ENCODE results near the gene AGL. TPM values are rescaled to one million over a fixed set of nuclear protein-coding genes. Genes with fewer than 3 reads are reported as not detected.

The AGL gene
- total and polyA plus RNA-seq, 10 of the 15 experiments (the other 5 are each of a cell fraction or from before 2014, with no cell fraction given): 5.6 to 21.6 (median 13.7) TPM

- no peak for TF ChIP-seq ZBTB4 (CRISPR knock-in tag; IDR thresholded peaks at IDR 0.05)
- peak; percentile 83 for TF ChIP-seq E4F1 (IDR thresholded peaks at IDR 0.05; ENCODE audit: borderline replicate concordance, partially characterized antibody)
- TF ChIP-seq, protein P1, sequence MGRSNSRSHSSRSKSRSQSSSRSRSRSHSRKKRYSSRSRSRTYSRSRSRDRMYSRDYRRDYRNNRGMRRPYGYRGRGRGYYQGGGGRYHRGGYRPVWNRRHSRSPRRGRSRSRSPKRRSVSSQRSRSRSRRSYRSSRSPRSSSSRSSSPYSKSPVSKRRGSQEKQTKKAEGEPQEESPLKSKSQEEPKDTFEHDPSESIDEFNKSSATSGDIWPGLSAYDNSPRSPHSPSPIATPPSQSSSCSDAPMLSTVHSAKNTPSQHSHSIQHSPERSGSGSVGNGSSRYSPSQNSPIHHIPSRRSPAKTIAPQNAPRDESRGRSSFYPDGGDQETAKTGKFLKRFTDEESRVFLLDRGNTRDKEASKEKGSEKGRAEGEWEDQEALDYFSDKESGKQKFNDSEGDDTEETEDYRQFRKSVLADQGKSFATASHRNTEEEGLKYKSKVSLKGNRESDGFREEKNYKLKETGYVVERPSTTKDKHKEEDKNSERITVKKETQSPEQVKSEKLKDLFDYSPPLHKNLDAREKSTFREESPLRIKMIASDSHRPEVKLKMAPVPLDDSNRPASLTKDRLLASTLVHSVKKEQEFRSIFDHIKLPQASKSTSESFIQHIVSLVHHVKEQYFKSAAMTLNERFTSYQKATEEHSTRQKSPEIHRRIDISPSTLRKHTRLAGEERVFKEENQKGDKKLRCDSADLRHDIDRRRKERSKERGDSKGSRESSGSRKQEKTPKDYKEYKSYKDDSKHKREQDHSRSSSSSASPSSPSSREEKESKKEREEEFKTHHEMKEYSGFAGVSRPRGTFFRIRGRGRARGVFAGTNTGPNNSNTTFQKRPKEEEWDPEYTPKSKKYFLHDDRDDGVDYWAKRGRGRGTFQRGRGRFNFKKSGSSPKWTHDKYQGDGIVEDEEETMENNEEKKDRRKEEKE (IDR thresholded peaks at IDR 0.05): no peak
- TF ChIP-seq, protein P2, sequence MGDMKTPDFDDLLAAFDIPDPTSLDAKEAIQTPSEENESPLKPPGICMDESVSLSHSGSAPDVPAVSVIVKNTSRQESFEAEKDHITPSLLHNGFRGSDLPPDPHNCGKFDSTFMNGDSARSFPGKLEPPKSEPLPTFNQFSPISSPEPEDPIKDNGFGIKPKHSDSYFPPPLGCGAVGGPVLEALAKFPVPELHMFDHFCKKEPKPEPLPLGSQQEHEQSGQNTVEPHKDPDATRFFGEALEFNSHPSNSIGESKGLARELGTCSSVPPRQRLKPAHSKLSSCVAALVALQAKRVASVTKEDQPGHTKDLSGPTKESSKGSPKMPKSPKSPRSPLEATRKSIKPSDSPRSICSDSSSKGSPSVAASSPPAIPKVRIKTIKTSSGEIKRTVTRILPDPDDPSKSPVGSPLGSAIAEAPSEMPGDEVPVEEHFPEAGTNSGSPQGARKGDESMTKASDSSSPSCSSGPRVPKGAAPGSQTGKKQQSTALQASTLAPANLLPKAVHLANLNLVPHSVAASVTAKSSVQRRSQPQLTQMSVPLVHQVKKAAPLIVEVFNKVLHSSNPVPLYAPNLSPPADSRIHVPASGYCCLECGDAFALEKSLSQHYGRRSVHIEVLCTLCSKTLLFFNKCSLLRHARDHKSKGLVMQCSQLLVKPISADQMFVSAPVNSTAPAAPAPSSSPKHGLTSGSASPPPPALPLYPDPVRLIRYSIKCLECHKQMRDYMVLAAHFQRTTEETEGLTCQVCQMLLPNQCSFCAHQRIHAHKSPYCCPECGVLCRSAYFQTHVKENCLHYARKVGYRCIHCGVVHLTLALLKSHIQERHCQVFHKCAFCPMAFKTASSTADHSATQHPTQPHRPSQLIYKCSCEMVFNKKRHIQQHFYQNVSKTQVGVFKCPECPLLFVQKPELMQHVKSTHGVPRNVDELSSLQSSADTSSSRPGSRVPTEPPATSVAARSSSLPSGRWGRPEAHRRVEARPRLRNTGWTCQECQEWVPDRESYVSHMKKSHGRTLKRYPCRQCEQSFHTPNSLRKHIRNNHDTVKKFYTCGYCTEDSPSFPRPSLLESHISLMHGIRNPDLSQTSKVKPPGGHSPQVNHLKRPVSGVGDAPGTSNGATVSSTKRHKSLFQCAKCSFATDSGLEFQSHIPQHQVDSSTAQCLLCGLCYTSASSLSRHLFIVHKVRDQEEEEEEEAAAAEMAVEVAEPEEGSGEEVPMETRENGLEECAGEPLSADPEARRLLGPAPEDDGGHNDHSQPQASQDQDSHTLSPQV (IDR thresholded peaks at IDR 0.05): no peak
- no peak for TF ChIP-seq KAT2A (conservative IDR thresholded peaks at IDR 0.05; ENCODE audit: control insufficient read depth, low read depth, low read length)
- TF ChIP-seq ETV6 (conservative IDR thresholded peaks at IDR 0.05 in 1 of 2, IDR thresholded peaks at IDR 0.05 in 1 of 2; ENCODE audit: borderline replicate concordance in 1 of 2, low read depth in 1 of 2): no peak
- TF ChIP-seq FOS (IDR thresholded peaks at IDR 0.05; ENCODE audit: borderline replicate concordance, extremely low read depth, insufficient read length): no peak
- TF ChIP-seq, protein P3, sequence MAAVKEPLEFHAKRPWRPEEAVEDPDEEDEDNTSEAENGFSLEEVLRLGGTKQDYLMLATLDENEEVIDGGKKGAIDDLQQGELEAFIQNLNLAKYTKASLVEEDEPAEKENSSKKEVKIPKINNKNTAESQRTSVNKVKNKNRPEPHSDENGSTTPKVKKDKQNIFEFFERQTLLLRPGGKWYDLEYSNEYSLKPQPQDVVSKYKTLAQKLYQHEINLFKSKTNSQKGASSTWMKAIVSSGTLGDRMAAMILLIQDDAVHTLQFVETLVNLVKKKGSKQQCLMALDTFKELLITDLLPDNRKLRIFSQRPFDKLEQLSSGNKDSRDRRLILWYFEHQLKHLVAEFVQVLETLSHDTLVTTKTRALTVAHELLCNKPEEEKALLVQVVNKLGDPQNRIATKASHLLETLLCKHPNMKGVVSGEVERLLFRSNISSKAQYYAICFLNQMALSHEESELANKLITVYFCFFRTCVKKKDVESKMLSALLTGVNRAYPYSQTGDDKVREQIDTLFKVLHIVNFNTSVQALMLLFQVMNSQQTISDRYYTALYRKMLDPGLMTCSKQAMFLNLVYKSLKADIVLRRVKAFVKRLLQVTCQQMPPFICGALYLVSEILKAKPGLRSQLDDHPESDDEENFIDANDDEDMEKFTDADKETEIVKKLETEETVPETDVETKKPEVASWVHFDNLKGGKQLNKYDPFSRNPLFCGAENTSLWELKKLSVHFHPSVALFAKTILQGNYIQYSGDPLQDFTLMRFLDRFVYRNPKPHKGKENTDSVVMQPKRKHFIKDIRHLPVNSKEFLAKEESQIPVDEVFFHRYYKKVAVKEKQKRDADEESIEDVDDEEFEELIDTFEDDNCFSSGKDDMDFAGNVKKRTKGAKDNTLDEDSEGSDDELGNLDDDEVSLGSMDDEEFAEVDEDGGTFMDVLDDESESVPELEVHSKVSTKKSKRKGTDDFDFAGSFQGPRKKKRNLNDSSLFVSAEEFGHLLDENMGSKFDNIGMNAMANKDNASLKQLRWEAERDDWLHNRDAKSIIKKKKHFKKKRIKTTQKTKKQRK (IDR thresholded peaks at IDR 0.05; ENCODE audit: low read depth, low read length): no peak
- TF ChIP-seq CREB1 (IDR thresholded peaks at IDR 0.05; ENCODE audit: low read depth): no peak
- peak; percentile 97 for TF ChIP-seq GATAD2B (conservative IDR thresholded peaks at IDR 0.05; ENCODE audit: low read depth)
- no peak for TF ChIP-seq SUZ12 (IDR thresholded peaks at IDR 0.05; ENCODE audit: unreplicated experiment)
Measured at GRCh38 chr1:99849744-99850458, at the start of gene AGL (continued).

All from GM12878 (cell line).